NCI-H69 (cell line): ENCODE results near the gene ADAMTS12.
A peak's percentile ranks its signal among the peaks of the same experiment; 100 is the strongest.

Experiments used
- DNase-seq: peaks from one replicate; lab custom pipeline; 2025; lab: John Stamatoyannopoulos, UW

ADAMTS12 gene

DNA sequence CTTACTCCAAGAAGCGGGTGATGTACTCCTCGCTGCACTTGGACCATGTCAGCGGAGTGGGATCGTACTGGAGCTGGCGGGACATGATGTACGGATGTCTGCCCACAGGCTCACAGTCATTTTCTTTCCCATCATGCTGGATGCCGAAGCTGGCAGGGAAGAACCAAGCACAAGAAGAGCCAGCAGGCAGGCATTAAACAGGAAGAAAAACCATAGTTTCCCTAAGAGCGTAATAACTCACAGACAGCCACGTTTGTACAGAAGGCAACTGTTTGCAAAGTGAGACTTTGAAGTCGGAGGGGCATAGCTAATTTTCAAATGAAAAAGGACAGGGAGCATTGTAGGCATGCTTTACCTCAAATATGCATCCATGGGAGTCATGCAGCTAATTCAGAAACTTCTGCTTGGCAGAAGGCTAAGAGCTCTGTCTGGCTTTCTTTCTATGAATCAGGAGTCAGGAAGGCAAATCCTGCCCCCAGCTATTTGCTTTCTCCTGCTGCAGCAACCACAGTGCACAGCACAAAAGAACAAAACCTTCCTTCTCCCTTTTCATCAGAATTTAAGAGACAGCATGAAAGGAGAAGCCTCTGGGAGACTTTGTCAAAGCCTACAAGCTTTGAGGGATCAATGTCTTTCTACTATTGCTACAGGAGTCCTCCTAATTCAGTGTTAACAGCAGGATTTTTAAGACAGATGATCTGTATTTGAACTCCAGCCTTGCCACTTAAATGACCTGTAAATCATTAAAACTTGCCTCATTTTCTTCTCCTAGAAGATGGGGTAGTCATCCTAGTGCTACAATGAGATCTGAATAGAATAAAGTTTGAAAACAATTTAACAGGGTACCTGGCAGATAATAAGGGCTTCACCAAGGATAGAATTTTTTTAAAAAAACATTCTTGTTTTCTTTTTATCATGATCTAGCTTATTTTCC, 242.0 kb downstream of the ADAMTS12 start:
- DNase-seq = no peak

DNA sequence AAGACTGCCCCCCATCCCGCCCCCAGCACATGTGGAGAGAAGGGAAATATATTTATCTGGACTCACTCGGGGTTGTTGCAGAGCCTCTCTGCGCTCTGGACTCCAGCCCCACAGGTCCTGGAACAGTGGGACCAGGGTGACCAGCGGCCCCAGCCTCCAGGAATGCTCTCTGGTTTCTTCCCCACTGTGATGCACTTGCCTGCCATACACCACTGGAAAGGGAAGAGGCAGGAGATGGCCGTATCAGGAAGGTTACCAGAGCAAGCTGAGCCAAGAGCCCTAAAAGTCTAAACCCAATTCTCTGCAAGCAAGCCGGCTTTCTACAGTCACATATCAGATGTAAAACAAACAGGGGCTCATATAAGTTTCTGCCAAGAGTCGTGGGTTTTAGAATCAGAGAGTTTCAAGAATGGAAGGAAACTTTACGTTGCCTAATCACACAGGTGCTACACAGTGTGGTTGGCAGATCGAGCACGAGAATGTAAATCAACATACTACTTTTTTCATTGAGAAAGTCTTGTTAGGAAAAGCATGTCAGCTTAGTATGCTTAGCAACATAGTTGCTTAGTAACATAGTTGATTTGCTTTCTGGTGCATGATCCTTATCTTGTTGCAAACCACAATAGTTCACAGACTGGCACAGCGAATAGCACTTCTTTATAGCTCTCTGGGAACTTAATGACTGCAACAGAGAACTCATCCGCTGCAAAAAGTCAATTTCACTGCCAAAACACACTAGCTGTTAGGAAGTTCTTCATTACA, 249.9 kb downstream of the ADAMTS12 start:
- DNase-seq = no peak

DNA sequence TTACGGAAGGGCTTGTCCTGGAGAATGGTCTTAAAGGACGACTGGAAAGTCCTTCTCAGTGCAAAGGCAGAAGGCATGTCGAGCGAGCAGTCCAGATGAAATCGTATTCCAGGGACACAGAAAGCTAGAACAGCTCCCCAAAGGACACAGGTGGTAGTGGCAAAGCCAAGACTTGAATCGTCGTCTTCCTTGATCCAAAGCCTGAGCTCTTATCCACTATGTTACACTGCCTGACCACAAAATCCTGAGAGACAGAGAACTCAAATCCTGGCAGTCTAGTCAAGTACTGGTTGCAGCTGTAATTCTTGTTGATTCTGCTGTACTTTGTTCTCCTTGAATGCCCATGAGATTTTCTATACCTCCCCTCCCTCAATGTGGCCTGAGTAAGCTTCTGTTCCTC, 252.3 kb downstream of the ADAMTS12 start:
- DNase-seq = no peak

DNA sequence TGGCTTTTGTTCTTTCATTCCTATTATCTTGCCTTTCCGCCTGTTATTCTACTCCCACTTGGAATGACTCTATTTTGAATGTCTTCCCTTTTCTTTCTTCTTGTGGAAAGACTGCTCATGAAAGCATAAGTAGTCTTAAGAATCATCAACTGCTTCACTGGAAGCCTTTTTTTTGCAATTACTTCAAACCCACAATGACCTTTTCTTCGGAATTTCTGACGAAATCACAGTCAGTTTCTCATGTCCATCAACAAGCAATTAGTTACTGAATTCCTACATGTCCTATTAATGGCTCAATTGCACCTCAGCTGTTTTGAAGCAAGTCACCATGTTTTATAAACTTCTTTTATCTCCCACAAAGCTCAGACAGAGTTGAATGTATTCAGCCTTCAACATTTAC, 254.8 kb downstream of the ADAMTS12 start:
- no peak for DNase-seq

DNA sequence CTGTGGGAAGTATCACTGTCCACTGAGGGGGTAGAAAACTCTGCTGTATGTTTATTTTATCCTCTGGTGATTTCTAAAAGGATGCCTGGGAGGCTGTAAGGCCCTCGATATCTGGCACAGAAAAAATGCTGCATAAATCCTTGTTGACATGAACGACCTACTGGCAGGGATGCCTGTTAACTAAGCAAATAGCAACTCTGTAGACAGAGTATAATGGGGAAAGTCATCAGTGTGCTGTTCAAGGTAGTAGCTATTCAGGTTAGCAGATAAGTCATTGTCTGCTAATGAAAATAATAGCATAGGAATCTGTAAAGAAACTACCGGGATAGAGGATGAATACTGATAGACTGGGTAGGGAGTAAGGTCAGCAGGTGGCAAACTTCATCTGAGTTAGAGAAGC, 256.2 kb downstream of the ADAMTS12 start:
- no peak for DNase-seq

DNA sequence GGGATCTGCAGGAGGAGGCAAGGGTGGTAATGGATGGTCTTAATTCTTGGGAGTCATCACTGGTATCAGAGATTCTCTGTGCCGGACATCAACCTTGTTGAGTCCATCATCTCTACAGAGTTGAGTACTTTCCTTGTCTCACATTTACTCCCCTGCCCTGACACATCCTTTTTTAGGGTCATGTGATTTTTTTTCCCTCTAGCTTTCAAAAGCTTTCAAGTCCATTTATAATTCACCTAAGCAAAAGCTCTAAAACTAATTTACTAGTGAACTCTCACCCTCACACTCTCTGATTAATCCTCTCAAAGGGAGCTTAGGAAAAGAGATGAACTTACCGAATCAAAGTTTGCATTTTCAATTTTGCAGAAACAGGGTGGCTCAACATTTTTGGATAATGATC, 258.1 kb downstream of the ADAMTS12 start:
- no peak for DNase-seq

DNA sequence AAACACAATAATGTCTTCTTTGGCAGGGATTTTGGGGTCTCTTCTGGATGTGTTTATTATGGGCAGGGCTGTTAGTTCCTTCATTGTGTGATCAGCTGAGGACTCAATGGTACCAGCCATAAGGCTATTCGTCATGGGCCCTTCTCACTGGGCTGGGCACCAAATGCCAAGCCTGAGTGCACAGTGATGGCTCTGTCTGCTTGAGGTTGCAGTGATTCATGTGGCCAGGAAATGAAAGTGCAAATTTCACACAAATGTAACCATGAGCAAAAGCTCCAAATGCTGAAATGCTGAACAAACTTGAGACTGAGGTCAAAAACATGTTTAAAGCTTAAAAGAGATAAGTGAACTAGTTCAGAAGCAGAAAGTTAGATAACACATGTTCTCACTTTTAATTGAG, 260.0 kb downstream of the ADAMTS12 start:
- no peak for DNase-seq

DNA sequence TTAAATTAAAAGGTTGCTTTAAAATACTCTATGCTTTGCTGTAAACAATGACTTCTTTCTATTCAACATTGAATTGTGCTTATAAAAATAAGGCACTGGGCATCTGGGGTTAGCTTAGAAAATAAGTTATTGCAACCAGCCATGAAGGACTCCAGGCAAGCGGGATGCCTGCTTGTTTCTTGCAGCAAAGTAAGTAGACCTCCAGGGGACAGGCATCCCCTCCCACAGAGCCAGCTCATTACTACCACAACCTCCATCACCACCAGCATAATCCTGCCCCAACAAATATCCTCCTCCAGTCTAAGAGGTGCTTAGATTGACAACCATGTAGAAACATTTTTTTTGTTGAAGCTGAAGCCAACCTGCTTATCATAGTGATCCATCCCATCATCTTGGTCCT, 260.7 kb downstream of the ADAMTS12 start:
- no peak for DNase-seq

DNA sequence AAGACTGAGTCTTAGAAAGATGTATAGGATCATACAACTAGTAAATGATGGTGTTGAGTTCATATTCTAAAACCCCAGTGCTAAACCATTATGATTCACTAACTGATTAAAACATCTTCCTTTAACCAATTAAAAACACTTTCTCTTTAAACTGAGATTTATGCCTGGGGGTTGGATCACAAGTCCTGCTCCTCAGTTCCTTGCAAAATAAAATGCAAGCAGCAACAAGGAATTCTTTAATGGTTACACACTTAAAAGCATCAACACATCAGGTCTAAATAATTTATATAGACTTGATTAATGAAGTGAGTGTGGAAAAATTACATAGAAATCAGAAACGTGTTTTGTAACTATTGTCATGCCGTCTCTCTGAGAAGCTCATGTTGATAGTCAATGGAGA, 261.8 kb downstream of the ADAMTS12 start:
- no peak for DNase-seq

DNA sequence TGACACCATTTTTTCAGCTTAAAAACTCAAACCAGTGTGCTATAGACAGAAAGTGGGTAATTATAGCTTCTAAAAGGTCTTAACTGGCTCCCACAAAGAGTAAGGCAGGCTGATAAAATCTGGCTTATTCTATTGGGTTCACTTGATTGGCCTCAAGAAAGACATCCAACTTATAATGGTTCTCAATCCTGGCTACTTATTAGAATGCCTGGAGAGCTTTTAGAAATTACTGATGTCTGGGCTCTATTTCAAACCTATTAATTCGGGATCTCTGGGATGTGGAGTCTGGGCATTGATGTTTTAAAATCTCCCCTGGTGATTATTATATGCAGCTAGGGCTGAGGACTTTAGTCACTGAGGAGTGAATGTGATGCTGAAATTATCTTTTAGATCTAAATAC, 263.0 kb downstream of the ADAMTS12 start:
- DNase-seq = no peak

DNA sequence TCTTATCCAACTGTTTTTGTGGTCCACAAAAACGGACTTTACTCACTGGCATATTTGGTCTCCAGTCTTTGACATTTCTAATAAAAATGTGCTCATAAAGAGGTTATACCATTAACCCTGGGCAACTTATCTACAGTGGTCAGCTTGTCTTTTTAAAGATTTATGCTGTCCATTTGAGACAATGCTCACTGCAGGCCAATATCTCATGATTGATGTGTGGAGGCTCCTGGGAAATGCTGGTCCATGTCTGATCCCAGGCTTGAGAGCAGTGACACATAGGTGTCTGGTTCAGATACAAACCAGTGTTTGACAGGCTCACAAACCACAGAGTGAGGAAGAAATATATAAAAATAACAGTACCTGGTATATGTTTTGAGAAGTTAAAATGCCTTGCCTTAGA, 270.3 kb downstream of the ADAMTS12 start:
- no peak for DNase-seq

DNA sequence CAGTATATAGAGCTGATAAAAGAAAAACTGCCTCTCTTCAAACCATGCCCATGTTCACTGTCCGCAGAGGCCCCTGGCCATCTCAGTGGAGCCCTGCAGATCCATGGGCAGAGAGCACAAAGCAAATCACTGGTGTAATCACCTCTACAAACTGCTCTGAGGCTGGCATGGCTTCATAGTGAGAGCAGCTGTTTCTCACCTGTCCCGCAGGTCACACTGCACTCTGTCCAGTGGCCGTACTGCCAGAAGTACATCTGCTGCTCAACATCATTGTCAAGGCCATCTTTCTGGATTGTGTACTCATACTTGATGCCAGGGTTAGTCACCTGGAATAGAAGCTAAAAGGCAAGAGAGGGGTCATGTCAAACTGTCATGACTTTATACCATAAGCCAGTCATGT, 277.8 kb downstream of the ADAMTS12 start:
- no peak for DNase-seq

DNA sequence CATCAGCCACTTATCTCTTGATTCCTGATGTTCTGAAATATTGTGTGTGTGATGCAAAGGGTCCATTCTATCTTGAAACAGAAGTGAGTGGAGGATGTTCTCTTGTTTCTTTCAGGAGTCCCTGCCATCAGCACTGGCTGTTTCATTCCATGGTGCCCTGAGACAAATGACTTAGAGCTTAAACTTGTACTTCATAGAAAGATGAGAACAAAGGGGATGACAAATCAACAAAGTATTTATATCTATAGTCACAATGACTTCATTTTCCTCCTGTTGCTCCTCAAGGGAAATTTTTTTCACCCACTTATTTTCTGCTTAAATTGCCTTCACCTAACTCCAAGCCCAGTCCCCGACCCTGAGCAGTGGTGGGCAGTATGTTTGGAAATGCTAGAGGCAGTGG, 279.4 kb downstream of the ADAMTS12 start:
- no peak for DNase-seq

DNA sequence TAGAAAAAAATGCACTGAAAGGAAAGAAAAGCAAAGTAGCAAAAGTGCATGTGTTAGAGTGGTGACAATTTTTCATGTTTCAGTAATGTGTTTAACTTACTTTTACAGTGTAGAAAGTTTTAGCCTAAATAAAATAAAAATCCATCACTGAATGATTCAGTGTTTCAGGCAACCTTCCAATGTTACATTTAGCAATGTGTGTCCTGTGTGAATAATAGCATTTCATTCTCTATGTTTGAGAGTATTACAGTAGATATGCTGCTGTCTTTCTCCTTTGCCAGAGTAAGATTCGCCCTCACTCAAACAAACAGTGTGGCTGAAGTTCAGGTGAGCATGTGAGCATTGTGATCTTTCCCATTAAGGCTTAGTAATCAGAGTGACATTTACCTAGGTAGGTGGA, 279.9 kb downstream of the ADAMTS12 start:
- DNase-seq = no peak

DNA sequence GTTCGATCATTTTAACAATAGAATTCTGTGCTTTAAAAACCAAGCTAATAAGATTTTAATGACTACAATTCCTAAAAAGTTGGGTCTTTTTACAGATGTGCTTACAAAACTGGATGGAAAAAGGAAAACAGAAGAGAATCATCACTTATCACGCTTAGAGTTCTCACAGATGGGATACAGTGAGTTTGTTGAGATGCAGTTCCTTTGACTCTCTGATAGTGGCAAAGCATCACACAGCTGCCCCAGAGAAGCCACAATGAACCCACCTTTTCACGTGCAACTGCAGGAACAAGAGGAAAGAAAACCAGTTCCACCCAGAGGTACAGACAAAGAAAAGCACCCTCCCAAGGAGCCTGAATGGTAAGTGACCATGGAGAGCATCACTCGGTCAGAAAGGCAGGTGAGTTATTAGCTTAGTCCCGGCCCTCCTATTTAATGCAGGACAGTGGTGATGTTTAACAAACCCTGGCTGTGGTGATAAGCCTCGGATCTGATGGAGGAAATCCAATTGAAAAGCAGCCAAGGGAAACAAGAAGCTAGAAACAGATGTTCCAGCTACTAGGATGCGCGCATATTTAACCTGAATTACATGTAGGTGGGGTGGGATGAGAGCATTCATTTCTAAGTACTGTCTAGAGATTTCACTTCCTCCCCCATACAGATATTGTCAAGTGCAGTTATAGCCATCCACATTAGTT, 283.3 kb downstream of the ADAMTS12 start:
- DNase-seq = no peak

DNA sequence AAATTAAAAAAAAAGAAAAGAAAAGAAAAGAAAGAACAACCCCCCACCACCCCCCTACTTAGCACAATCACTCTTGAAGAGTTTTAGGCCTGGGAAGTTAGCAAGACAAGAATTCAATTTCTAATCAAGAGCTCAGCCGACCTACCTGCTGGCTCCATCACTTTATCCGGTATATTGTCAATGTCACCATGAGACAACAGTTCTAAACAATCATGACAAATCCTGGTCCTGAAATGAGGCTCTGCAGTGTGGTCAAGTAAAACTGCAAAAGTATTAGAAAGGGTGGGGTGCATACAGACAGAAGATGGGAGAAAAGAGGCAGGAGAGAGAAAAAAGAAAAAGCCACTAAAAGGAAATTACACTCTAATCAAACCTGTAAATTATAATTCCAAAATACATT, 287.3 kb downstream of the ADAMTS12 start:
- DNase-seq = no peak

DNA sequence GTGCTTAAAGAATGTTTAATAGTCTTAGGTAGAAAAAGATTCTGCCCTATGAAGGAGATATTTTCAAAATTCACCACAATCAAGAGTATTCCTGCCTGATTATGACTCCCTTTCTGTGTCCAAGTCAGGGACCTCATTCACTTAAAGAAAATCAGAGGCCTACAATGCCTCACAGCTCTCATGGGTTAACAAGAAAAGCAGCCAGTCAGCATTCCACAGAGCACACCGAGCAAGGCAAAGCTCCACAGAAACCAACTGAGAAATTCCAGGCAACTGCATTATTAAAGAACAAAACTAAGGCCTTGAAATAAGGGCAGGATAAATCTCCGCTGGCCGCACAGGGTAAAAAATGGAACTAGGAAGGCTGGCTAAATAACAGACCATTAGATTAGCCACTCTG, 289.9 kb downstream of the ADAMTS12 start:
- no peak for DNase-seq

DNA sequence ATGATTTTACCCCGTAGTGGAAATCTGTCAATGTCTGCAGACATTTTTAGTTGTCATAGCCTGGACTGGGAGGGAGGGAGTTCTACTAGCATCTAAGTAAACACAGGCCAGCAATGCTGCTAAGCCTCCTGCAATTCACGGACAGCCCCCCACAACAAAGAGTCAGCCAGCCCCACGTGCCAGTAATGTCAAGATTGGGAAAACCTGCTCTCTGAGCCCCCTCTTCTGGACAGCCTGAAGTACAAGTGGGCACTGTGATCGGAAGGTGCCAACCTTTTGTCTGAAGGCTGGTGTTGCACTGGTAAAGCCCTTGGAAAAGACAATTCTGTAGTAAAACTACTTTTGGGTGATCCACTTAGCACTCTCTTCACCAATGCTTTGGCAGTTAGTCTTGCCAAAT, 296.5 kb downstream of the ADAMTS12 start:
- DNase-seq = no peak

DNA sequence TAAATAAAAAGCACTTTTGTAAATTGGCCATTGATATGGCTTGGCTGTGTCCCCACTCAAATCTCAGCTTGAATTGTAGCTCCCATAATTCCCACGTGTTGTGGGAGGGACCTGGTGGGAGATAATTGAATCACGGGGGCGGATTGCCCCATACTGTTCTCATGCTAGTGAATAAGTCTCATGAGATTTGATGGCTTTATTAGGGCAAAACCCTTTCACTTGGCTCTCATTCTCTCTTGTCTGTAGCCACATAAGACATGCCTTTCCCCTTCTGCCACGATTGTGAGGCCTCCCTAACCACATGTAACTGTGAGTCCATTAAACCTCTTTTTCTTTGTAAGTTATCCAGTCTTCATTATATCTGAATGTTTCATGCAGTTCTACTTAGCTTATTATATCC, 297.8 kb downstream of the ADAMTS12 start:
- DNase-seq = no peak

DNA sequence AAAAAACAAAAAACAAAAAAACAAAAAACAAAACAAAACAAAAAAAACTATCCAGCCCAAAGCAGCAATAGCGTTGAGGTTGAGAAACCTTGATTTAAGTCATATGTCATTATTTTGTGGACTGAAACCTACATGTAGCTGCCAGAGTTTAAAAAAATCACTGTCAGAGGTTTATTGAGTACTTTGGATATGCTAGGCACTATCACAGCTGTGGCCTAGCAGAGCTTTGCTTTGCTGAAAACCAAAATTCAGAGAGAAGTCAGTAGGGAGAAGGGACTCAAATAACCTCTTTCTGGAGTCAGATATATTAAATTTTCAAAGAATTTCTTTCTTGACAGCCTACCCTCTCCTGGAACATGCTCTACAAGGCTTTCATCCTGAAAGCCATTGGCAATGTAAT, 299.5 kb downstream of the ADAMTS12 start:
- no peak for DNase-seq

DNA sequence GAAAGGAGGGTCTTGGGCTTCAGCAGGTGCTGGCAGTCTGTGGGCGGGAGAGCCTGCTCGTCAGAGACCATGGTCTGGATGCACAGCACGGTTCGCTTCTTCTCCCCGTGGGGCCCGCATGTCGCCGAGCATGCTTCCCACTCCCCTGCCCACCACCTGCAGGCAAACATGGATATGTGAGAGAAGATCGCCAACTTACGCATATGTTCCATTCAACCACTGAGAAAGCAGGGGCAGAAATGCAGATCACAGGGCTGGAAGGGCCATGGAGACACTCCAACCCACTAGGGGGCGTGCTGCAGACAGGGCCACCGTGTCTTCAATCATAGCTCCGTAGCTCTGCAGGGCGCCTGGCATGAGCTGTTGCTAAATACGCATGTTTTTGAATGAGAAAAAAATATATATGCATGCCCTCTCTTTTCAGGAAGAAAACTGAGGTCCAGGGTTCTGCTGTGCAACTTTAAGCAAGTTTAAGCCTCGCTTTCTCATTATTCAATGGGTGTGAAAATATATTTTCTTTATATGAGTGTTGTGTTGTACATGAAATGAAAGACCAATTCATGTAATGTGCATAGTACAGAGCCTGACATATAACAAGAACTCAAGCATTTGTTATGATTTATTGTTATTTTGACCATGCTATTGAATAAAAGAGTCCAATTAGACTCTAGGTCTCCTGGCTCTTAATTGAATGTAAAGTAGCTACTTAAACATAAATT, 303.0 kb downstream of the ADAMTS12 start:
- peak; percentile 71 for DNase-seq

DNA sequence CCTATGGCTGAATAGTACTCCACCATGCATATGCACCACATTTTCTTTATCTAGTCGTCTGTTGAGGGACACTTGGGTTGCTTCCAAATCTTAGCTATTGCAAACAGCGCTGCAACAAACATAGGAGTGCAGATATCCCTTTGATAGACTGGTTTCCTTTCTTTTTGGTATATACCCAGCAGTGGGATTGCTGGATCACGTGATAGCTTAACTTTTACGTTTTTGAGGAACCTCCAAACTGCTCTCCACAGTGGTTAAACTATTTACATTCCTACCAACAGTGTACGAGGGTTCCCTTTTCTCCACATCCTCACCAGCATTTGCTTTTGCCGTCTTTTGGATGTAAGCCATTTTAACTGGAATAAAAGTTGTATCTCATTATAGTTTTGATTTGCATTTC, 308.5 kb downstream of the ADAMTS12 start:
- no peak for DNase-seq
